H1 (cell line): ENCODE measurements around the gene LHFPL3. TPM values are rescaled to one million over a fixed set of nuclear protein-coding genes. Genes with fewer than 3 reads are reported as not detected.

Experiments
- CTCF ChIA-PET: fragments of 300-600 bp; sonication (Branson Sonifier 250); formaldehyde crosslinking; loops from one replicate; lab custom pipeline; 2021; ENCODE audit not compliant: partially characterized antibody; lab: Charles Lee
- POLR2A ChIA-PET: fragments of 300-600 bp; sonication (Branson Sonifier 250); formaldehyde crosslinking; loops from one replicate; lab custom pipeline; 2021; ENCODE audit warnings: inconsistent platforms; ENCODE audit not compliant: partially characterized antibody; lab: Charles Lee
- DNase-seq, 2 experiments: peaks; one replicate each; pipeline versions ENCODE4 v3.0.0 to v3.0.0-alpha.2; 2010 to 2022; ENCODE audit warnings: low spot score in 2 of 2, low read depth in 1 of 2, mixed read lengths in 1 of 2
- FAIRE-seq: peaks from 2 replicates; lab custom pipeline; 2011; peaks lifted over from hg19 to GRCh38; lab: Jason Lieb, UNC
- H2AFZ ChIP-seq: 2 replicates; pipeline ENCODE4 v1.8.1; 2012; ENCODE audit warnings: low read length, inconsistent platforms
- H2AK5ac ChIP-seq: 2 replicates; pipeline ENCODE4 v1.6.1; 2013; ENCODE audit warnings: low read depth, low read length
- H2BK120ac ChIP-seq: replicated peaks from 2 replicates; pipeline ENCODE3; 2013; ENCODE audit warnings: low read depth, low read length, inconsistent platforms
- H2BK12ac ChIP-seq: 2 replicates; pipeline ENCODE4 v1.6.1; 2013; ENCODE audit warnings: low read depth, low read length
- H2BK15ac ChIP-seq: 2 replicates; pipeline ENCODE4 v1.6.1; 2013; ENCODE audit warnings: low read length
- H2BK20ac ChIP-seq: 2 replicates; pipeline ENCODE4 v1.6.1; 2013; ENCODE audit warnings: low read length
- H2BK5ac ChIP-seq: 2 replicates; pipeline ENCODE4 v1.6.1; 2013; ENCODE audit warnings: low read depth, low read length
- H3K14ac ChIP-seq: 2 replicates; pipeline ENCODE4 v1.6.1; 2013; ENCODE audit warnings: inconsistent platforms; ENCODE audit not compliant: insufficient read length
- H3K18ac ChIP-seq: 2 replicates; pipeline ENCODE4 v1.6.1; 2013; ENCODE audit warnings: low read length; ENCODE audit errors: extremely low read depth
- H3K23ac ChIP-seq: 2 replicates; pipeline ENCODE4 v1.6.1; 2013; ENCODE audit warnings: inconsistent platforms; ENCODE audit not compliant: insufficient read length
- H3K23me2 ChIP-seq: 2 replicates; pipeline ENCODE4 v1.6.1; 2013; ENCODE audit warnings: low read depth, low read length
- H3K27ac ChIP-seq: 2 replicates; pipeline ENCODE4 v1.6.1; 2011; ENCODE audit warnings: low read depth, low read length, inconsistent platforms
- H3K27me3 ChIP-seq, 4 experiments: replicated peaks in 1 of 4; 1 replicate in 1 of 4; 2 replicates in 3 of 4; pipeline versions ENCODE4 v1.6.1 to v1.8.1; 2011 to 2013; ENCODE audit warnings: low read length in 3 of 4, mild to moderate bottlenecking in 3 of 4, inconsistent platforms in 2 of 4, mixed read lengths in 2 of 4, moderate library complexity in 1 of 4; ENCODE audit not compliant: control insufficient read depth in 3 of 4, insufficient read depth in 3 of 4; ENCODE audit errors: extremely low read depth in 1 of 4
- H3K36me3 ChIP-seq, 4 experiments: 2 replicates each; pipeline versions ENCODE4 v1.6.1 to v1.8.1; 2011 to 2013; ENCODE audit warnings: mild to moderate bottlenecking in 4 of 4, low read length in 3 of 4, moderate library complexity in 2 of 4, control low read depth in 1 of 4, inconsistent platforms in 1 of 4; ENCODE audit not compliant: insufficient read depth in 4 of 4, control insufficient read depth in 2 of 4
- H3K4ac ChIP-seq: replicated peaks from 2 replicates; pipeline ENCODE3; 2013; ENCODE audit warnings: low read length, low read depth, mixed read lengths, inconsistent platforms; ENCODE audit not compliant: insufficient read length
- H3K4me1 ChIP-seq, 4 experiments: replicated peaks in 1 of 4; 1 replicate in 1 of 4; 2 replicates in 3 of 4; pipeline versions ENCODE4 v1.6.1 to v1.8.1; 2011 to 2013; ENCODE audit warnings: low read length in 3 of 4, inconsistent platforms in 2 of 4, mixed read lengths in 1 of 4; ENCODE audit not compliant: insufficient read depth in 4 of 4, control insufficient read depth in 3 of 4
- H3K4me2 ChIP-seq, 2 experiments: 2 replicates each; pipeline versions ENCODE4 v1.6.1 to v1.8.1; 2011 to 2013; ENCODE audit warnings: low read depth in 2 of 2, low read length in 2 of 2, control low read depth in 1 of 2, inconsistent platforms in 1 of 2, mild to moderate bottlenecking in 1 of 2; ENCODE audit not compliant: insufficient read depth in 1 of 2
- H3K4me3 ChIP-seq, 4 experiments: fragments of 200-600, 300-600 bp in 1 of 4; sonication (generic), shearing (Covaris generic), sonication (Bioruptor Twin) in 1 of 4; 2 replicates each; pipeline versions ENCODE4 v1.5.1 to v1.8.1; 2011 to 2016; ENCODE audit warnings: low read length in 4 of 4, low read depth in 3 of 4, control low read depth in 2 of 4, inconsistent platforms in 2 of 4, mild to moderate bottlenecking in 2 of 4, mixed read lengths in 1 of 4, moderate library complexity in 1 of 4; ENCODE audit not compliant: insufficient read depth in 2 of 4; ENCODE audit errors: extremely low read depth in 1 of 4
- H3K56ac ChIP-seq: replicated peaks from 2 replicates; pipeline ENCODE3; 2013; ENCODE audit warnings: low read depth, mild to moderate bottlenecking, mixed read lengths, low read length, inconsistent platforms; ENCODE audit not compliant: insufficient read length
- H3K79me1 ChIP-seq: 2 replicates; pipeline ENCODE4 v1.6.1; 2013; ENCODE audit warnings: low read depth, low read length, control low read depth
- H3K79me2 ChIP-seq, 2 experiments: 2 replicates each; pipeline versions ENCODE4 v1.6.1 to v1.8.1; 2012 to 2013; ENCODE audit warnings: low read length in 2 of 2, mild to moderate bottlenecking in 2 of 2, inconsistent platforms in 1 of 2; ENCODE audit not compliant: insufficient read depth in 2 of 2, control insufficient read depth in 1 of 2
- H3K9ac ChIP-seq, 4 experiments: replicated peaks in 1 of 4; 1 replicate in 1 of 4; 2 replicates in 3 of 4; pipeline versions ENCODE4 v1.6.1 to v1.8.1; 2011 to 2013; ENCODE audit warnings: low read depth in 3 of 4, low read length in 3 of 4, control low read depth in 2 of 4, mild to moderate bottlenecking in 2 of 4, moderate library complexity in 2 of 4, inconsistent platforms in 1 of 4; ENCODE audit errors: extremely low read depth in 1 of 4
- H3K9me3 ChIP-seq, 2 experiments: 2 replicates each; pipeline versions ENCODE4 v1.6.1 to v1.8.1; 2012 to 2013; ENCODE audit warnings: mild to moderate bottlenecking in 2 of 2, moderate library complexity in 2 of 2, control low read depth in 1 of 2, inconsistent platforms in 1 of 2, low read depth in 1 of 2, low read length in 1 of 2, mixed read lengths in 1 of 2; ENCODE audit not compliant: insufficient read depth in 2 of 2
- H4K20me1 ChIP-seq, 2 experiments: replicated peaks in 1 of 2; 2 replicates each; pipeline versions ENCODE3 to v1.8.1; 2011 to 2013; ENCODE audit warnings: inconsistent platforms in 2 of 2, low read length in 2 of 2, mild to moderate bottlenecking in 1 of 2; ENCODE audit not compliant: insufficient read depth in 2 of 2, control insufficient read depth in 1 of 2
- H4K5ac ChIP-seq: 2 replicates; pipeline ENCODE4 v1.6.1; 2013; ENCODE audit warnings: low read length, low read depth, mixed read lengths, inconsistent platforms; ENCODE audit not compliant: insufficient read length
- H4K8ac ChIP-seq: 2 replicates; pipeline ENCODE4 v1.8.0; 2013; ENCODE audit warnings: mild to moderate bottlenecking, moderate library complexity, low read length, inconsistent platforms; ENCODE audit not compliant: insufficient read depth; ENCODE audit errors: extremely low read depth
- H4K91ac ChIP-seq: replicated peaks from 2 replicates; pipeline ENCODE3; 2013; ENCODE audit warnings: low read length, mixed read lengths, inconsistent platforms; ENCODE audit not compliant: insufficient read length
- ASH2L ChIP-seq: fragments of 200-600, 300-600 bp; sonication (generic); IDR thresholded peaks from one replicate; pipeline ENCODE4 v1.7.1; 2017; ENCODE audit warnings: low read length
- CREB1 ChIP-seq: IDR thresholded peaks from 2 replicates; pipeline ENCODE4 v1.6.1; 2012; ENCODE audit warnings: inconsistent platforms
- CTCF ChIP-seq, 3 experiments: IDR thresholded peaks; 1 replicate in 2 of 3; 2 replicates in 1 of 3; pipeline versions ENCODE4 v1.5.1 to v1.6.1; 2011; ENCODE audit warnings: low read length in 3 of 3, mild to moderate bottlenecking in 3 of 3, inconsistent platforms in 2 of 3, low read depth in 1 of 3, moderate library complexity in 1 of 3; ENCODE audit not compliant: insufficient read depth in 1 of 3; ENCODE audit errors: control extremely low read depth in 1 of 3
- EP300 ChIP-seq, 2 experiments: IDR thresholded peaks; 1 replicate in 1 of 2; 2 replicates in 1 of 2; pipeline ENCODE4 v1.6.1; 2011 to 2012; ENCODE audit warnings: low read depth in 2 of 2, low read length in 2 of 2, mild to moderate bottlenecking in 2 of 2, borderline replicate concordance in 1 of 2, inconsistent platforms in 1 of 2, moderate library complexity in 1 of 2
- FOSL1 ChIP-seq: IDR thresholded peaks from 2 replicates; pipeline ENCODE4 v1.6.1; 2011; ENCODE audit warnings: mild to moderate bottlenecking, low read depth, low read length, moderate library complexity; ENCODE audit not compliant: insufficient read depth
- KDM4A ChIP-seq: IDR thresholded peaks from one replicate; pipeline ENCODE4 v1.7.1; 2012; ENCODE audit warnings: low read depth, mild to moderate bottlenecking, moderate library complexity, low read length, inconsistent platforms; ENCODE audit not compliant: severe bottlenecking
- MAX ChIP-seq: IDR thresholded peaks from 2 replicates; pipeline ENCODE4 v1.6.1; 2012; ENCODE audit warnings: inconsistent platforms
- RFX5 ChIP-seq: IDR thresholded peaks from 2 replicates; pipeline ENCODE4 v1.6.1; 2011; ENCODE audit warnings: low read depth, low read length, improper control_type of control experiment, borderline replicate concordance
- RXRA ChIP-seq: IDR thresholded peaks from 2 replicates; pipeline ENCODE4 v1.6.1; 2011; ENCODE audit warnings: low read depth, mild to moderate bottlenecking, low read length, moderate library complexity; ENCODE audit not compliant: insufficient read depth
- SIX5 ChIP-seq: IDR thresholded peaks from 2 replicates; pipeline ENCODE4 v1.6.1; 2011; ENCODE audit warnings: mild to moderate bottlenecking, low read depth, low read length
- SP4 ChIP-seq: IDR thresholded peaks from 2 replicates; pipeline ENCODE4 v1.6.1; 2012; ENCODE audit warnings: low read length, inconsistent platforms
- WGBS, 2 experiments: shearing (Covaris generic) in 1 of 2; methylation state at CpG; one replicate each; pipeline versions ENCODE4 v1.1.6 to v1.1.7; 2013 to 2015; ENCODE audit warnings: low lambda C conversion rate in 2 of 2, mixed read lengths in 2 of 2, inconsistent platforms in 1 of 2, low coverage in 1 of 2, missing lambda C conversion rate in 1 of 2; ENCODE audit not compliant: insufficient replicate concordance in 2 of 2, insufficient coverage in 1 of 2, insufficient read length in 1 of 2; ENCODE audit errors: extremely low coverage in 1 of 2, missing lambda C conversion rate in 1 of 2; 5-methylcytosine and 5-hydroxymethylcytosine counted together
- polyA plus RNA-seq, 7 experiments: library from polyadenylated mRNA; depleted of rRNA in 3 of 7; stranded (reverse) in 5 of 7; unstranded in 2 of 7; fragments of >200 nt in 5 of 7; fragments of 200-250 nt in 2 of 7; gene quantifications; 1 replicate in 5 of 7; 2 replicates in 1 of 7; 4 replicates in 1 of 7; pipeline versions ENCODE4 v1.2.1 to v1.2.3, GENCODE V29; 2011 to 2013; ENCODE audit warnings: missing spikeins in 2 of 7, mixed read lengths in 2 of 7
- total RNA-seq: library from RNA; stranded (reverse); fragmentation: NEBNext Ultra II Directional; extraction: Animal tissue kit (Norgen Biotek cat#: 25700); gene quantifications from 2 replicates; pipeline ENCODE4 v1.2.1, GENCODE V29; 2021

LHFPL3 gene
- total and polyA plus RNA-seq, 2 of the 8 experiments (the other 6 are each of a cell fraction or from before 2014, with no cell fraction given), result 0.24 to 0.50 TPM

- POLR2A ChIA-PET, result interaction anchor here (0.6 kb wide), 1 partner anchor 10 kb away, joined by 3 read pairs; no protein-coding TSS in a partner anchor
- TF ChIP-seq SIX5 (no peak), FOSL1 (no peak), EP300 (IDR thresholded peaks at IDR 0.05; ENCODE audit: borderline replicate concordance in 1 of 2, low read depth in 2 of 2, low read length in 2 of 2) (no peak), CREB1 (no peak), RFX5 (no peak), KDM4A (no peak), CTCF (IDR thresholded peaks at IDR 0.05; ENCODE audit: control extremely low read depth in 1 of 3, insufficient read depth in 1 of 3, low read depth in 1 of 3, low read length in 3 of 3) (no peak), ASH2L (no peak), RXRA (no peak), SP4 (no peak), MAX (no peak)
- H3K27ac ChIP-seq, result no peak overlapping the region
These were observed 626.9 kb downstream of the LHFPL3 start for GRCh38 chr7:104955276-104955675.

More at GRCh38 chr7:104955276-104955675, 626.9 kb downstream of the LHFPL3 start:
- Histone ChIP-seq H3K18ac (no peak overlapping the region), H4K91ac (no peak overlapping the region), H2BK15ac (no peak overlapping the region), H4K20me1 (no peaks in the 10 kb centered on the region), H4K8ac (no peak overlapping the region), H2BK12ac (no peak overlapping the region), H3K9me3 (no peaks in the 10 kb centered on the region), H3K79me2 (no peaks in the 10 kb centered on the region), H2BK5ac (no peak overlapping the region), H3K9ac (no peak overlapping the region), H2BK20ac (no peak overlapping the region), H3K27me3 (no peaks in the 10 kb centered on the region), H3K56ac (no peak overlapping the region), H3K4ac (no peak overlapping the region), H3K4me3 (no peak overlapping the region), H3K14ac (no peak overlapping the region), H3K23me2 (no peaks in the 10 kb centered on the region), H2AFZ (no peak overlapping the region), H3K79me1 (no peaks in the 10 kb centered on the region), H2BK120ac (no peak overlapping the region), H3K23ac (no peak overlapping the region), H3K36me3 (no peaks in the 10 kb centered on the region), H3K4me2 (no peak overlapping the region), H4K5ac (no peak overlapping the region), H2AK5ac (no peak overlapping the region), H3K4me1 (no peaks in the 10 kb centered on the region)
- DNase-seq, result no peak
- CTCF ChIA-PET, result interaction anchor here (0.7 kb wide), 1 partner anchor 32 kb away, joined by 3 read pairs; no protein-coding TSS in a partner anchor
- 92% methylated on average over 2 of the region's 2 CpGs; no CpG with 5 or more reads in 1 of the 2 experiments for WGBS, 2 experiments
- FAIRE-seq, result no peak
